ENCODE results near the gene YBX3. TPM values are rescaled to one million over a fixed set of nuclear protein-coding genes. Genes with fewer than 3 reads are reported as not detected.
A peak's percentile ranks its signal among the peaks of the same experiment; 100 is the strongest.

YBX3 gene
- total RNA-seq, 1 donor from 2014 or later, result 334 TPM

DNA sequence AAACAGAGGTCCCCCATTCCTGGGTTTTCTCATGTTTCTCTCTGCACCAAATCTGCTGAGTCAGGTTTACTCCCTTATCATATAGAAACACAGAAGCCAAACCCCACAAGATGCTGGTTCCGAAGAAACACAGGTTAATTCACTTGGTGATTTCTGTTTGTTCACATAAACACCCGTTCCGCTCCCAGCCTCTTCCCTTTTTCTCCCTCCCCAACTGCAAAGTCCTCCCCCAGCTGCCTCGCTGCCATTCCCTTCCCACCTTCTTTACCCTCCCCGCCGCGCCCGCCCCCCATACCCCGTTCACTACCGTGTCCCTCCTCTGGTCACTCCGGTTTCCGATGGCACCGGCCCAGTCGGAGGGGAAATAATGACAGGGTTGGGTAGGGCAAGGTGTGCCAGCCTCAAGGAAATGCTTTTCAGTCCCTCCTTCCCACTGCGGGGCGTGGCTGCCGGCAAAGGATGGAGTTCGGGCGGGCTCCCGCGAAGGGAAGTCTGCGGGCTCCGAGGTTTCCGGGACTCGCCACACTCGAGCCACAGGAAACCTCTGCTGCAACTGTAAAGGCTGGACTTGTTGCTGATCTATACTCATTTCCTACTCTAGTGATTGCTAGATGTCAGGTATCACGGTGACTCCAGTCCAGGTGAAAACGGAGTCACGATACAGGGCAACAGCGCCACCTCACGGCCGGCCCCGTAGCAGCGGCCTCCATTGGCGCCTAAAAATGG lies 49.3 kb downstream of the YBX3 start, which contains the start of gene STYK1:
Gene STYK1, minus strand, starts transcription at position 394 of the 726 bp plus-strand sequence. CDS start 39,434 bp downstream, outside the sequence.
- H3K9me3 Mint-ChIP-seq (ENCODE audit: unreplicated experiment), result peaks cover 4% of the 10 kb centered on the region
- peak within 1 kb of the TSS; percentile 79 for H3K4me3 Mint-ChIP-seq (ENCODE audit: unreplicated experiment)
- DNase-seq (ENCODE audit: extremely low spot score, unreplicated experiment), result peak; percentile 85
- H3K27ac Mint-ChIP-seq (ENCODE audit: unreplicated experiment), result no peak within 1 kb of the TSS
- no peaks in the 10 kb centered on the region for H3K36me3 Mint-ChIP-seq (ENCODE audit: unreplicated experiment)
- TF ChIP-seq, protein P1, sequence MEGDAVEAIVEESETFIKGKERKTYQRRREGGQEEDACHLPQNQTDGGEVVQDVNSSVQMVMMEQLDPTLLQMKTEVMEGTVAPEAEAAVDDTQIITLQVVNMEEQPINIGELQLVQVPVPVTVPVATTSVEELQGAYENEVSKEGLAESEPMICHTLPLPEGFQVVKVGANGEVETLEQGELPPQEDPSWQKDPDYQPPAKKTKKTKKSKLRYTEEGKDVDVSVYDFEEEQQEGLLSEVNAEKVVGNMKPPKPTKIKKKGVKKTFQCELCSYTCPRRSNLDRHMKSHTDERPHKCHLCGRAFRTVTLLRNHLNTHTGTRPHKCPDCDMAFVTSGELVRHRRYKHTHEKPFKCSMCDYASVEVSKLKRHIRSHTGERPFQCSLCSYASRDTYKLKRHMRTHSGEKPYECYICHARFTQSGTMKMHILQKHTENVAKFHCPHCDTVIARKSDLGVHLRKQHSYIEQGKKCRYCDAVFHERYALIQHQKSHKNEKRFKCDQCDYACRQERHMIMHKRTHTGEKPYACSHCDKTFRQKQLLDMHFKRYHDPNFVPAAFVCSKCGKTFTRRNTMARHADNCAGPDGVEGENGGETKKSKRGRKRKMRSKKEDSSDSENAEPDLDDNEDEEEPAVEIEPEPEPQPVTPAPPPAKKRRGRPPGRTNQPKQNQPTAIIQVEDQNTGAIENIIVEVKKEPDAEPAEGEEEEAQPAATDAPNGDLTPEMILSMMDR (IDR thresholded peaks at IDR 0.05), result peak; percentile 99
- peaks cover 5% of the 10 kb centered on the region for H3K4me1 Mint-ChIP-seq (ENCODE audit: unreplicated experiment)
- H3K27me3 Mint-ChIP-seq (ENCODE audit: unreplicated experiment), result peaks cover 22% of the 10 kb centered on the region

DNA sequence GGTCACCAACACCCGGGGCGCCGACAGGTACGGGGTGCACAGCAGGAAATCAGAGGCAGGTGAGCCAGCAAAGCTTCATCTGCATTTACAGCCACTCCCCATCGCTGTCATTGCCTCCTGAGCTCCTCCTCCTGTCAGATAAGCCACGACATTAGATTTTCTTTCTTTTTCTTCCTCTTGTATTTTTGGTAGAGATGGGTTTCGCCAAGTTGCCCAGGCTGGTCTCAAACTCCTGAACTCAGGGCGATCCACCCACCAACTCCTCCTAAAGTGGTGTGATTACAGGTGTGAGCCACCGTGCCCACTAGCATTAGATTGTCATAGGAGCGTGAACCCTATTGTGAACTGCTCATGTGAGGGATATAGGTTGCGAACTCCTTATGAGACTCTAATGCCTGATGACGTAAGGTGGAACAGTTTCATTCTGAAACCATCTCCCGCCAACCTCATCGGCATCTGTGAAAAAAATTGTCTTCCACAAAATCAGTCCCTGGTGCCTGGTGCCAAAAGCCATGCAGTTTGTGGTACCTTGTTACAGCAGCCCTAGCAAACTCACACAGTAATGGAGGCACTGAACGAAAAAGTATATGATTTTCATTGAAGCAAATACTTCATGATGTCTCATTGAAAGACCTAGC lies 50.8 kb downstream of the YBX3 start:
- TF ChIP-seq, protein P1 (IDR thresholded peaks at IDR 0.05), result no peak
- H3K4me3 Mint-ChIP-seq (ENCODE audit: unreplicated experiment), result no peak overlapping the region
- peaks cover 5% of the 10 kb centered on the region for H3K4me1 Mint-ChIP-seq (ENCODE audit: unreplicated experiment)

DNA sequence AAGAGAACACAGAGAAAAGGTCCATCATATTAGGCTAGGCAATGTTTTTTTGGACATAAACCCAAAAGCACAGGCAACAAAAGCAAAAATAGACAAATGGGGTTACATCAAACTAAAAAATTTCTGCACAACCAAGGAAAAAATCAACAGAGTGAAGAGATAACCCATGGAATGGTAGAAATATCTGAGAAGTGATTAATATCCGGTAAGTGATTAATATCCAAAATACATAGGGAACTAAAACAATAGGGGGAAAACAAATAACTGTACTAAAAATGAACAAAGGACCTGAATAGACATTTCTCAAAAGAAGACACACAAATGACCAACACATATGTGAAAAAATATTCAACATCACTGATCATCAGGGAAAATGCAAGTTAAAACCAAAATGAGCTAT lies 53.6 kb downstream of the YBX3 start:
- Mint-ChIP-seq H3K36me3 (ENCODE audit: unreplicated experiment) (no peaks in the 10 kb centered on the region), H3K27me3 (ENCODE audit: unreplicated experiment) (peaks cover 6% of the 10 kb centered on the region), H3K4me1 (ENCODE audit: unreplicated experiment) (peaks cover 5% of the 10 kb centered on the region)

More for the DNA sequence above, 50.8 kb downstream of the YBX3 start:
- H3K9me3 Mint-ChIP-seq (ENCODE audit: unreplicated experiment), result peaks cover 4% of the 10 kb centered on the region
- no peaks in the 10 kb centered on the region for H3K36me3 Mint-ChIP-seq (ENCODE audit: unreplicated experiment)
- peaks cover 20% of the 10 kb centered on the region for H3K27me3 Mint-ChIP-seq (ENCODE audit: unreplicated experiment)
- no peak for DNase-seq (ENCODE audit: extremely low spot score, unreplicated experiment)
- H3K27ac Mint-ChIP-seq (ENCODE audit: unreplicated experiment), result no peak overlapping the region

DNA sequence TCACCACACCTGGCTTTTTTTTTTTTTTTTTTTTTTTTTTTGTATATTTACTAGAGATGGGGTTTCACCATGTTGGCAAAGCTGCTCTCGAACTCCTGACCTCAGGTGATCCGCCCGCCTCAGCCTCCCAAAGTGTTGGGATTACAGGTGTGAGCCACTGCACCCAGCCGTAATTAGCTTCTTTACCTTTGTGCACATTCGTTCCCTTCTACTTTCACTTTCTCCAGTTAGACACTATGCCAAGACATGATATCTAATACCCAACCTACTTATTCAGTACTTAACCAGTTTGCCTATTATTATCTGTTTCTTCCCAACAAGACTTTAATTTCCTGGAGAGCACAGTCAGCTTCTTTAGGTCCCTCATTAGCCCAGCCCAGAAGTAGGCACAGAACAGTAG lies 54.6 kb downstream of the YBX3 start:
- Mint-ChIP-seq H3K27ac (ENCODE audit: unreplicated experiment) (no peak overlapping the region), H3K36me3 (ENCODE audit: unreplicated experiment) (no peaks in the 10 kb centered on the region), H3K4me1 (ENCODE audit: unreplicated experiment) (peaks cover 1% of the 10 kb centered on the region), H3K9me3 (ENCODE audit: unreplicated experiment) (peaks cover 4% of the 10 kb centered on the region), H3K4me3 (ENCODE audit: unreplicated experiment) (no peak overlapping the region), H3K27me3 (ENCODE audit: unreplicated experiment) (peaks cover 6% of the 10 kb centered on the region)
- no peak for DNase-seq (ENCODE audit: extremely low spot score, unreplicated experiment)
- TF ChIP-seq, protein P1 (IDR thresholded peaks at IDR 0.05), result no peak

More for the DNA sequence above, 53.6 kb downstream of the YBX3 start:
- H3K27ac Mint-ChIP-seq (ENCODE audit: unreplicated experiment), result no peak overlapping the region
- no peak for DNase-seq (ENCODE audit: extremely low spot score, unreplicated experiment)
- peaks cover 4% of the 10 kb centered on the region for H3K9me3 Mint-ChIP-seq (ENCODE audit: unreplicated experiment)
- TF ChIP-seq, protein P1 (IDR thresholded peaks at IDR 0.05), result no peak
- H3K4me3 Mint-ChIP-seq (ENCODE audit: unreplicated experiment), result no peak overlapping the region

DNA sequence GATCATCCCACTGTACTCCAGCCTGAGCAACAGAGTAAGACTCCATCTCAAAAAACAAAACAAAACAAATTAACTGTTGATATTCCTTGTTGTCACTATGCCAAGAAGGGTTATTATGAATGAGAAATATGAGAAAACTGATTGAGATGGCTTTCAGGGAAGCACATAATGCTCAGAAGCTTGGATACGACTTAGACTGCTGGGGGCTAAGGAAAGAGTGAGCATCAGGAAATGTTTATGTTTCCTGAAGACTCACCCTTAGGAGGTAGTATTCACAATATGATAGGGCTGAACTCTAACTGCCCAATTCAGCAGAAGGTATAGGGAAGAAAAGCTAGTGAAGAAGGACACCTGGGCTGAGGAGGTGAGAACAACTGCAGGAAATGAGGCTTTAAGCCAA lies 55.5 kb downstream of the YBX3 start:
- H3K4me3 Mint-ChIP-seq (ENCODE audit: unreplicated experiment), result no peak overlapping the region
- TF ChIP-seq, protein P1 (IDR thresholded peaks at IDR 0.05), result no peak
- H3K27me3 Mint-ChIP-seq (ENCODE audit: unreplicated experiment), result peaks cover 4% of the 10 kb centered on the region
- no peak for DNase-seq (ENCODE audit: extremely low spot score, unreplicated experiment)
- H3K36me3 Mint-ChIP-seq (ENCODE audit: unreplicated experiment), result no peaks in the 10 kb centered on the region
- no peaks in the 10 kb centered on the region for H3K4me1 Mint-ChIP-seq (ENCODE audit: unreplicated experiment)
- peaks cover 4% of the 10 kb centered on the region for H3K9me3 Mint-ChIP-seq (ENCODE audit: unreplicated experiment)
- H3K27ac Mint-ChIP-seq (ENCODE audit: unreplicated experiment), result no peak overlapping the region

All from osteocyte (in vitro differentiated cells).